ENCODE results near the gene ARMCX5. TPM values are rescaled to one million over a fixed set of nuclear protein-coding genes. Genes with fewer than 3 reads are reported as not detected.

The ARMCX5 gene
- total RNA-seq, 1 donor from 2014 or later = 8.4 TPM

GRCh38 chrX:102627640-102628039, 28.3 kb downstream of the ARMCX5 start:
- no peak overlapping the region for H3K27ac ChIP-seq (ENCODE audit: low read depth, low read length)

GRCh38 chrX:102637561-102637960, 38.2 kb downstream of the ARMCX5 start:
- Histone ChIP-seq H3K36me3 (ENCODE audit: control insufficient read depth in 3 of 3, insufficient read depth in 3 of 3, low read length in 3 of 3) (no peaks in the 10 kb centered on the region), H3K9ac (ENCODE audit: low read depth in 1 of 3, low read length in 3 of 3) (no peak overlapping the region), H3K27ac (ENCODE audit: low read depth, low read length) (no peak overlapping the region), H3K4me3 (ENCODE audit: low read length in 3 of 3) (no peak overlapping the region), H3K27me3 (ENCODE audit: control insufficient read depth in 3 of 3, insufficient read depth in 3 of 3, low read length in 3 of 3) (no peaks in the 10 kb centered on the region), H3K9me3 (ENCODE audit: control insufficient read depth in 3 of 3, low read length in 3 of 3) (no peaks in the 10 kb centered on the region), H3K4me1 (ENCODE audit: control insufficient read depth in 3 of 3, insufficient read depth in 3 of 3, low read length in 3 of 3) (no peaks in the 10 kb centered on the region)

More at GRCh38 chrX:102627640-102628039, 28.3 kb downstream of the ARMCX5 start:
- H3K4me3 ChIP-seq (ENCODE audit: low read length in 3 of 3) = no peak overlapping the region
- H3K9me3 ChIP-seq (ENCODE audit: control insufficient read depth in 3 of 3, low read length in 3 of 3) = no peaks in the 10 kb centered on the region
- H3K27me3 ChIP-seq (ENCODE audit: control insufficient read depth in 3 of 3, insufficient read depth in 3 of 3, low read length in 3 of 3) = no peaks in the 10 kb centered on the region
- no peak overlapping the region for H3K9ac ChIP-seq (ENCODE audit: low read depth in 1 of 3, low read length in 3 of 3)
- H3K4me1 ChIP-seq (ENCODE audit: control insufficient read depth in 3 of 3, insufficient read depth in 3 of 3, low read length in 3 of 3) = no peaks in the 10 kb centered on the region
- H3K36me3 ChIP-seq (ENCODE audit: control insufficient read depth in 3 of 3, insufficient read depth in 3 of 3, low read length in 3 of 3) = no peaks in the 10 kb centered on the region

GRCh38 chrX:102650903-102651241, 51.6 kb downstream of the ARMCX5 start:
- no peaks in the 10 kb centered on the region for H3K4me1 ChIP-seq (ENCODE audit: control insufficient read depth in 3 of 3, insufficient read depth in 3 of 3, low read length in 3 of 3)

GRCh38 chrX:102651242-102652011, 52.1 kb downstream of the ARMCX5 start, which contains the start of gene GPRASP1:
TSS of gene GPRASP1 (plus strand) at chrX:102651483. CDS start at chrX:102653914, 2,431 bp downstream.
- H3K9ac ChIP-seq (ENCODE audit: low read depth in 1 of 3, low read length in 3 of 3) = peak within 1 kb of the TSS; percentile 61 to 77 (median 74)
- H3K9me3 ChIP-seq (ENCODE audit: control insufficient read depth in 3 of 3, low read length in 3 of 3) = no peaks in the 10 kb centered on the region
- no peaks in the 10 kb centered on the region for H3K27me3 ChIP-seq (ENCODE audit: control insufficient read depth in 3 of 3, insufficient read depth in 3 of 3, low read length in 3 of 3)
- H3K27ac ChIP-seq (ENCODE audit: low read depth, low read length) = peak within 1 kb of the TSS; percentile 23
- no peaks in the 10 kb centered on the region for H3K36me3 ChIP-seq (ENCODE audit: control insufficient read depth in 3 of 3, insufficient read depth in 3 of 3, low read length in 3 of 3)
- H3K4me1 ChIP-seq (ENCODE audit: control insufficient read depth in 3 of 3, insufficient read depth in 3 of 3, low read length in 3 of 3) = no peaks in the 10 kb centered on the region
- H3K4me3 ChIP-seq (ENCODE audit: low read length in 3 of 3) = peak within 1 kb of the TSS; percentile 72 to 75 (median 74)

More at GRCh38 chrX:102650903-102651241, 51.6 kb downstream of the ARMCX5 start:
- peak overlapping the region; percentile 72 to 75 (median 74) for H3K4me3 ChIP-seq (ENCODE audit: low read length in 3 of 3)
- H3K36me3 ChIP-seq (ENCODE audit: control insufficient read depth in 3 of 3, insufficient read depth in 3 of 3, low read length in 3 of 3) = no peaks in the 10 kb centered on the region
- H3K27ac ChIP-seq (ENCODE audit: low read depth, low read length) = no peak overlapping the region
- H3K9me3 ChIP-seq (ENCODE audit: control insufficient read depth in 3 of 3, low read length in 3 of 3) = no peaks in the 10 kb centered on the region
- peak overlapping the region; percentile 61 to 77 (median 74) for H3K9ac ChIP-seq (ENCODE audit: low read depth in 1 of 3, low read length in 3 of 3)
- no peaks in the 10 kb centered on the region for H3K27me3 ChIP-seq (ENCODE audit: control insufficient read depth in 3 of 3, insufficient read depth in 3 of 3, low read length in 3 of 3)

- Histone ChIP-seq H3K4me1 (ENCODE audit: control insufficient read depth in 3 of 3, insufficient read depth in 3 of 3, low read length in 3 of 3) (no peaks in the 10 kb centered on the region), H3K27me3 (ENCODE audit: control insufficient read depth in 3 of 3, insufficient read depth in 3 of 3, low read length in 3 of 3) (no peaks in the 10 kb centered on the region), H3K36me3 (ENCODE audit: control insufficient read depth in 3 of 3, insufficient read depth in 3 of 3, low read length in 3 of 3) (no peaks in the 10 kb centered on the region), H3K27ac (ENCODE audit: low read depth, low read length) (peak overlapping the region; percentile 23), H3K9ac (ENCODE audit: low read depth in 1 of 3, low read length in 3 of 3) (peak overlapping the region; percentile 51 to 77 (median 74)), H3K9me3 (ENCODE audit: control insufficient read depth in 3 of 3, low read length in 3 of 3) (no peaks in the 10 kb centered on the region), H3K4me3 (ENCODE audit: low read length in 3 of 3) (peak overlapping the region; percentile 72 to 75 (median 74))
These were observed 52.8 kb downstream of the ARMCX5 start for GRCh38 chrX:102652031-102652688.

Other genes starting within 250 kb of the ARMCX5 start
- not detected for gene NXF2B, start 159.5 kb upstream of the ARMCX5 start, total RNA-seq
- gene TCP11X2, start 127.7 kb upstream of the ARMCX5 start, total RNA-seq = not detected
- gene TMSB15A, start 82.8 kb upstream of the ARMCX5 start, total RNA-seq = 6.3 TPM
- 8.9 TPM for gene GPRASP1, start 52.0 kb downstream of the ARMCX5 start, total RNA-seq
- gene GPRASP2, start 112.9 kb downstream of the ARMCX5 start, total RNA-seq = 28.2 TPM
- gene GPRASP3, start 121.2 kb downstream of the ARMCX5 start, total RNA-seq = 6.3 TPM

All from skeletal muscle tissue (tissue), 4 donors.